Measurements from ENCODE around the gene MROH2B.

Gene MROH2B

GRCh38 chr5:41097642-41098041, 26.5 kb upstream of the MROH2B start:
- ChIA-PET CTCF (no interaction called here), POLR2A (no interaction called here)
- DNase-seq (ENCODE audit: extremely low spot score), result no peak
- no peak for TF ChIP-seq CTBP1 (IDR thresholded peaks at IDR 0.05; ENCODE audit: borderline replicate concordance)
- no peak for TF ChIP-seq L3MBTL2 (conservative IDR thresholded peaks at IDR 0.05)
- no peak for TF ChIP-seq ZNF384 (IDR thresholded peaks at IDR 0.05)
- no peak for TF ChIP-seq SUZ12 (IDR thresholded peaks at IDR 0.05)
- no peak for TF ChIP-seq SP1 (IDR thresholded peaks at IDR 0.05)
- TF ChIP-seq NFRKB (IDR thresholded peaks at IDR 0.05), result no peak
- TF ChIP-seq PKNOX1 (IDR thresholded peaks at IDR 0.05), result no peak

- ChIA-PET POLR2A (no interaction called here), CTCF (interaction anchor here (0.6 kb wide), 1 partner anchor 8 kb away, joined by 3 read pairs; no protein-coding TSS in a partner anchor)
- TF ChIP-seq L3MBTL2 (conservative IDR thresholded peaks at IDR 0.05) (no peak), CTBP1 (IDR thresholded peaks at IDR 0.05; ENCODE audit: borderline replicate concordance) (no peak), PKNOX1 (IDR thresholded peaks at IDR 0.05) (no peak), NFRKB (IDR thresholded peaks at IDR 0.05) (no peak), FOXA1 (IDR thresholded peaks at IDR 0.05) (no peak)
- DNase-seq (ENCODE audit: extremely low spot score), result no peak
Measured at GRCh38 chr5:41095324-41096101, 24.4 kb upstream of the MROH2B start.

GRCh38 chr5:41094871-41095270, 23.7 kb upstream of the MROH2B start:
- DNase-seq (ENCODE audit: extremely low spot score), result no peak
- POLR2A ChIA-PET, result no interaction called here
- CTCF ChIA-PET, result no interaction called here
- no peak for TF ChIP-seq L3MBTL2 (conservative IDR thresholded peaks at IDR 0.05)
- TF ChIP-seq ZNF384 (IDR thresholded peaks at IDR 0.05), result no peak
- no peak for TF ChIP-seq LEF1 (IDR thresholded peaks at IDR 0.05; ENCODE audit: borderline replicate concordance)
- TF ChIP-seq HDGF (IDR thresholded peaks at IDR 0.05; ENCODE audit: borderline replicate concordance), result no peak
- TF ChIP-seq ELF4 (IDR thresholded peaks at IDR 0.05), result no peak
- no peak for TF ChIP-seq NFRKB (IDR thresholded peaks at IDR 0.05)
- TF ChIP-seq SP1 (IDR thresholded peaks at IDR 0.05), result no peak
- TF ChIP-seq ARNT (IDR thresholded peaks at IDR 0.05), result no peak
- no peak for TF ChIP-seq PKNOX1 (IDR thresholded peaks at IDR 0.05)
- no peak for TF ChIP-seq BHLHE40 (IDR thresholded peaks at IDR 0.05; ENCODE audit: borderline replicate concordance)
- no peak for TF ChIP-seq CTBP1 (IDR thresholded peaks at IDR 0.05; ENCODE audit: borderline replicate concordance)
- TF ChIP-seq TARDBP (IDR thresholded peaks at IDR 0.05), result no peak
- TF ChIP-seq FOXK2 (IDR thresholded peaks at IDR 0.05), result no peak

GRCh38 chr5:41093803-41094202, 22.7 kb upstream of the MROH2B start:
- CTCF ChIA-PET, result no interaction called here
- no peak for TF ChIP-seq L3MBTL2 (conservative IDR thresholded peaks at IDR 0.05)
- no peak for TF ChIP-seq ELF4 (IDR thresholded peaks at IDR 0.05)
- TF ChIP-seq FOXA1 (IDR thresholded peaks at IDR 0.05), result no peak
- TF ChIP-seq ZNF384 (IDR thresholded peaks at IDR 0.05), result no peak
- TF ChIP-seq CTBP1 (IDR thresholded peaks at IDR 0.05; ENCODE audit: borderline replicate concordance), result no peak
- no peak for TF ChIP-seq NFRKB (IDR thresholded peaks at IDR 0.05)
- TF ChIP-seq SP1 (IDR thresholded peaks at IDR 0.05), result no peak
- TF ChIP-seq FOXM1 (IDR thresholded peaks at IDR 0.05; ENCODE audit: borderline replicate concordance), result no peak
- no peak for TF ChIP-seq PKNOX1 (IDR thresholded peaks at IDR 0.05)
- TF ChIP-seq SUZ12 (IDR thresholded peaks at IDR 0.05), result no peak
- TF ChIP-seq ARNT (IDR thresholded peaks at IDR 0.05), result no peak
- no peak for TF ChIP-seq TARDBP (IDR thresholded peaks at IDR 0.05)
- TF ChIP-seq BHLHE40 (IDR thresholded peaks at IDR 0.05; ENCODE audit: borderline replicate concordance), result no peak
- TF ChIP-seq LEF1 (IDR thresholded peaks at IDR 0.05; ENCODE audit: borderline replicate concordance), result no peak
- TF ChIP-seq FOXK2 (IDR thresholded peaks at IDR 0.05), result no peak
- TF ChIP-seq HDGF (IDR thresholded peaks at IDR 0.05; ENCODE audit: borderline replicate concordance), result no peak
- POLR2A ChIA-PET, result no interaction called here
- DNase-seq (ENCODE audit: extremely low spot score), result no peak

- POLR2A ChIA-PET, result no interaction called here
- CTCF ChIA-PET, result interaction anchor here (0.6 kb wide), 1 partner anchor 8 kb away, joined by 3 read pairs; no protein-coding TSS in a partner anchor
- no peak for DNase-seq (ENCODE audit: extremely low spot score)
- TF ChIP-seq ARNT (IDR thresholded peaks at IDR 0.05) (no peak), BHLHE40 (IDR thresholded peaks at IDR 0.05; ENCODE audit: borderline replicate concordance) (no peak), PKNOX1 (IDR thresholded peaks at IDR 0.05) (no peak), FOXK2 (IDR thresholded peaks at IDR 0.05) (no peak), NFRKB (IDR thresholded peaks at IDR 0.05) (no peak), L3MBTL2 (conservative IDR thresholded peaks at IDR 0.05) (no peak), HDGF (IDR thresholded peaks at IDR 0.05; ENCODE audit: borderline replicate concordance) (no peak)
Measured at GRCh38 chr5:41087461-41087860, 16.3 kb upstream of the MROH2B start.

Data from HEK293T (cell line).